ENCODE data around the gene CSRNP2. TPM values are rescaled to one million over a fixed set of nuclear protein-coding genes. Genes with fewer than 3 reads are reported as not detected.

Gene CSRNP2
- total and polyA plus RNA-seq, 2 experiments from 2014 or later: 19.0 to 22.5 TPM

GRCh38 chr12:51077930-51078329 is 5.5 kb downstream of the CSRNP2 start:
- no peak overlapping the region for H3K27ac ChIP-seq
- no peak for TF ChIP-seq CTCF (IDR thresholded peaks at IDR 0.05; ENCODE audit: low read depth, low read length)
- peaks cover 7% of the 10 kb centered on the region for H3K36me3 ChIP-seq
- no peaks in the 10 kb centered on the region for H3K27me3 ChIP-seq
- DNase-seq (ENCODE audit: low read depth in 1 of 2, low spot score in 1 of 2): peak; percentile 6 to 21
- peaks cover 13% of the 10 kb centered on the region for H3K4me1 ChIP-seq (ENCODE audit: low read depth)
- no peaks in the 10 kb centered on the region for H3K9me3 ChIP-seq (ENCODE audit: low read depth)
- H3K4me3 ChIP-seq: no peak overlapping the region

- TF ChIP-seq CTCF (IDR thresholded peaks at IDR 0.05; ENCODE audit: low read depth, low read length): no peak
These were observed 7.0 kb downstream of the CSRNP2 start for GRCh38 chr12:51076236-51076930.

GRCh38 chr12:51075390-51075789 is 8.0 kb downstream of the CSRNP2 start:
- DNase-seq (ENCODE audit: low read depth in 1 of 2, low spot score in 1 of 2): no peak
- Histone ChIP-seq H3K27me3 (no peaks in the 10 kb centered on the region), H3K36me3 (peaks cover 17% of the 10 kb centered on the region), H3K9me3 (ENCODE audit: low read depth) (no peaks in the 10 kb centered on the region), H3K27ac (no peak overlapping the region), H3K4me1 (ENCODE audit: low read depth) (no peaks in the 10 kb centered on the region), H3K4me3 (no peak overlapping the region)
- no peak for TF ChIP-seq CTCF (IDR thresholded peaks at IDR 0.05; ENCODE audit: low read depth, low read length)

More at GRCh38 chr12:51076236-51076930, 7.0 kb downstream of the CSRNP2 start:
- Histone ChIP-seq H3K36me3 (peaks cover 12% of the 10 kb centered on the region), H3K27me3 (no peaks in the 10 kb centered on the region), H3K4me1 (ENCODE audit: low read depth) (peaks cover 2% of the 10 kb centered on the region), H3K9me3 (ENCODE audit: low read depth) (no peaks in the 10 kb centered on the region), H3K4me3 (no peak overlapping the region), H3K27ac (no peak overlapping the region)
- no peak for DNase-seq (ENCODE audit: low read depth in 1 of 2, low spot score in 1 of 2)

GRCh38 chr12:51071663-51072062 is 11.7 kb downstream of the CSRNP2 start:
- no peak for DNase-seq (ENCODE audit: low read depth in 1 of 2, low spot score in 1 of 2)
- Histone ChIP-seq H3K36me3 (peaks cover 45% of the 10 kb centered on the region), H3K27me3 (no peaks in the 10 kb centered on the region), H3K27ac (no peak overlapping the region), H3K4me3 (no peak overlapping the region), H3K4me1 (ENCODE audit: low read depth) (no peaks in the 10 kb centered on the region), H3K9me3 (ENCODE audit: low read depth) (no peaks in the 10 kb centered on the region)
- TF ChIP-seq CTCF (IDR thresholded peaks at IDR 0.05; ENCODE audit: low read depth, low read length): no peak

- H3K4me3 ChIP-seq: no peak overlapping the region
- no peaks in the 10 kb centered on the region for H3K4me1 ChIP-seq (ENCODE audit: low read depth)
- no peaks in the 10 kb centered on the region for H3K27me3 ChIP-seq
- peaks cover 56% of the 10 kb centered on the region for H3K36me3 ChIP-seq
- TF ChIP-seq CTCF (IDR thresholded peaks at IDR 0.05; ENCODE audit: low read depth, low read length): no peak
- DNase-seq (ENCODE audit: low read depth in 1 of 2, low spot score in 1 of 2): peak in 1 of 2 donors; percentile 60
- no peaks in the 10 kb centered on the region for H3K9me3 ChIP-seq (ENCODE audit: low read depth)
- H3K27ac ChIP-seq: no peak overlapping the region
These were observed 13.4 kb downstream of the CSRNP2 start for GRCh38 chr12:51070004-51070403.

All from cardiac muscle cell (in vitro differentiated cells and primary cell).